ENCODE data around the gene PRKAG2. TPM values are rescaled to one million over a fixed set of nuclear protein-coding genes. Genes with fewer than 3 reads are reported as not detected.

PRKAG2 gene
- total RNA-seq, 4 donors from 2014 or later = 25.1 to 57.8 (median 46.7) TPM

- Histone ChIP-seq H3K4me1 (no peaks in the 10 kb centered on the region), H3K27ac (no peak overlapping the region), H3K4me3 (no peak overlapping the region), H3K9me3 (no peaks in the 10 kb centered on the region), H3K27me3 (no peaks in the 10 kb centered on the region), H3K36me3 (no peaks in the 10 kb centered on the region)
- no peak for DNase-seq
- no peak for TF ChIP-seq POLR2AphosphoS5 (IDR thresholded peaks at IDR 0.05)
- no peak for TF ChIP-seq CTCF (IDR thresholded peaks at IDR 0.05)
- TF ChIP-seq POLR2A (IDR thresholded peaks at IDR 0.05) = no peak
- no peak for TF ChIP-seq EP300 (IDR thresholded peaks at IDR 0.05; ENCODE audit: low read depth)
- intact Hi-C loops (cut with DNase I; ENCODE audit: low total_unique reads) (no loop called here), in situ Hi-C loops (cut with MboI; ENCODE audit: low pct_ligation_motif_present in 1 of 4, low pct_unique_long_range_greater_than_20kb in 1 of 4, low sequenced_read_pairs in 3 of 4) (loop anchor here in 3 of 4 donors (25.0 kb wide), 1 partner anchor 411 kb away; no protein-coding TSS in a partner anchor)
- 77% methylated on average over 9 of the region's 9 CpGs; no CpG with 5 or more reads in 1 of the 2 donors for WGBS, 2 donors (ENCODE audit: low coverage in 1 of 2)
These were observed 103.1 kb downstream of the PRKAG2 start for GRCh38 chr7:151773797-151774196.

- Histone ChIP-seq H3K4me3 (no peak overlapping the region), H3K27ac (no peak overlapping the region), H3K9me3 (no peaks in the 10 kb centered on the region), H3K27me3 (no peaks in the 10 kb centered on the region), H3K36me3 (no peaks in the 10 kb centered on the region), H3K4me1 (no peaks in the 10 kb centered on the region)
- no peak for DNase-seq
- whole genome bisulfite sequencing, 2 donors (ENCODE audit: low coverage in 1 of 2) = 88 to 90% methylated on average over 2 to 4 of the region's 4 CpGs
- in situ Hi-C loops (cut with MboI; ENCODE audit: low pct_ligation_motif_present in 1 of 4, low pct_unique_long_range_greater_than_20kb in 1 of 4, low sequenced_read_pairs in 3 of 4) (loop anchor here in 3 of 4 donors (25.0 kb wide), 1 partner anchor 408 kb away; no protein-coding TSS in a partner anchor), intact Hi-C loops (cut with DNase I; ENCODE audit: low total_unique reads) (no loop called here)
- TF ChIP-seq POLR2A (IDR thresholded peaks at IDR 0.05) (no peak), CTCF (IDR thresholded peaks at IDR 0.05) (no peak), POLR2AphosphoS5 (IDR thresholded peaks at IDR 0.05) (no peak), EP300 (IDR thresholded peaks at IDR 0.05; ENCODE audit: low read depth) (no peak)
These were observed 106.7 kb downstream of the PRKAG2 start for GRCh38 chr7:151770232-151770631.

GRCh38 chr7:151769188-151769821 is 107.6 kb downstream of the PRKAG2 start:
- H3K4me1 ChIP-seq = no peaks in the 10 kb centered on the region
- H3K27ac ChIP-seq = peak overlapping the region in 1 of 4 donors; percentile 0
- intact Hi-C loops (cut with DNase I; ENCODE audit: low total_unique reads) = no loop called here
- H3K27me3 ChIP-seq = no peaks in the 10 kb centered on the region
- no peaks in the 10 kb centered on the region for H3K36me3 ChIP-seq
- no peaks in the 10 kb centered on the region for H3K9me3 ChIP-seq
- in situ Hi-C loops (cut with MboI; ENCODE audit: low pct_ligation_motif_present in 1 of 4, low pct_unique_long_range_greater_than_20kb in 1 of 4, low sequenced_read_pairs in 3 of 4) = loop anchor here in 3 of 4 donors (25.0 kb wide), 1 partner anchor 407 kb away; no protein-coding TSS in a partner anchor
- WGBS, 2 donors (ENCODE audit: low coverage in 1 of 2) = 28 to 80% methylated on average over 2 to 11 of the region's 11 CpGs
- TF ChIP-seq POLR2A (IDR thresholded peaks at IDR 0.05) (no peak), EP300 (IDR thresholded peaks at IDR 0.05; ENCODE audit: low read depth) (no peak), CTCF (IDR thresholded peaks at IDR 0.05) (no peak), POLR2AphosphoS5 (IDR thresholded peaks at IDR 0.05) (no peak)
- no peak overlapping the region for H3K4me3 ChIP-seq
- no peak for DNase-seq

- Histone ChIP-seq H3K27me3 (no peaks in the 10 kb centered on the region), H3K27ac (peak overlapping the region in 1 of 4 donors; percentile 0), H3K36me3 (no peaks in the 10 kb centered on the region), H3K4me3 (no peak overlapping the region), H3K9me3 (no peaks in the 10 kb centered on the region), H3K4me1 (no peaks in the 10 kb centered on the region)
- 100% methylated on average over 2 of the region's 2 CpGs; no CpG with 5 or more reads in 1 of the 2 donors for WGBS, 2 donors (ENCODE audit: low coverage in 1 of 2)
- DNase-seq = no peak
- in situ Hi-C loops (cut with MboI; ENCODE audit: low pct_ligation_motif_present in 1 of 4, low pct_unique_long_range_greater_than_20kb in 1 of 4, low sequenced_read_pairs in 3 of 4) (loop anchor here in 3 of 4 donors (25.0 kb wide), 1 partner anchor 406 kb away; no protein-coding TSS in a partner anchor), intact Hi-C loops (cut with DNase I; ENCODE audit: low total_unique reads) (no loop called here)
- TF ChIP-seq CTCF (IDR thresholded peaks at IDR 0.05) (no peak), POLR2A (IDR thresholded peaks at IDR 0.05) (no peak), POLR2AphosphoS5 (IDR thresholded peaks at IDR 0.05) (no peak), EP300 (IDR thresholded peaks at IDR 0.05; ENCODE audit: low read depth) (no peak)
These were observed 108.1 kb downstream of the PRKAG2 start for GRCh38 chr7:151768805-151769187.

Data from transverse colon (tissue), 4 donors.